Uterus (tissue), 2 donors: ENCODE data around the gene AFMID.

ENCODE experiments used
- CTCF ChIP-seq, 4 experiments: fragments of 200-600 bp in 2 of 4; fragments of 450-650 bp in 2 of 4; sonication (generic) in 2 of 4; IDR thresholded peaks; one replicate each; pipeline ENCODE4 v1.5.1; 2016 to 2019; ENCODE audit warnings: antibody characterized with exemption in 4 of 4, mild to moderate bottlenecking in 2 of 4, moderate library complexity in 1 of 4
- POLR2A ChIP-seq, 2 donors: fragments of 450-650 bp; IDR thresholded peaks; one replicate each; pipeline ENCODE4 v1.6.1; 2016; ENCODE audit warnings: antibody characterized with exemption in 2 of 2, mild to moderate bottlenecking in 1 of 2, moderate library complexity in 1 of 2

DNA sequence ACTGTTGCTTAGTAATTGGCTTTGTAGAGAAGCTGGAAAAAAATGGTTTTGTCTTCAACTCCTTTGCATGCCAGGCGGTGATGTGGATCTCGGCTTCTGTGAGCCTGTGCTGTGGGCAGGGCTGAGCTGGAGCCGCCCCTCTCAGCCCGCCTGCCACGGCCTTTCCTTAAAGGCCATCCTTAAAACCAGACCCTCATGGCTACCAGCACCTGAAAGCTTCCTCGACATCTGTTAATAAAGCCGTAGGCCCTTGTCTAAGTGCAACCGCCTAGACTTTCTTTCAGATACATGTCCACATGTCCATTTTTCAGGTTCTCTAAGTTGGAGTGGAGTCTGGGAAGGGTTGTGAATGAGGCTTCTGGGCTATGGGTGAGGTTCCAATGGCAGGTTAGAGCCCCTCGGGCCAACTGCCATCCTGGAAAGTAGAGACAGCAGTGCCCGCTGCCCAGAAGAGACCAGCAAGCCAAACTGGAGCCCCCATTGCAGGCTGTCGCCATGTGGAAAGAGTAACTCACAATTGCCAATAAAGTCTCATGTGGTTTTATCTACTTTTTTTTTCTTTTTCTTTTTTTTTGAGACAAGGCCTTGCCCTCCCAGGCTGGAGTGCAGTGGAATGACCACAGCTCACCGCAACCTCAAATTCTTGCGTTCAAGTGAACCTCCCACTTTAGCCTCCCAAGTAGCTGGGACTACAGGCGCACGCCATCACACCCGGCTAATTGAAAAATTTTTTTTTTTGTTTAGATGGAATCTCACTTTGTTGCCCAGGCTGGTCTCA, 38.1 kb downstream of the AFMID start:
- no peak for TF ChIP-seq CTCF (IDR thresholded peaks at IDR 0.05)
- no peak for TF ChIP-seq POLR2A (IDR thresholded peaks at IDR 0.05)
